Liver (tissue), 9 donors: ENCODE data around the gene DCXR. TPM values are rescaled to one million over a fixed set of nuclear protein-coding genes. Genes with fewer than 3 reads are reported as not detected.

ENCODE experiments used
- DNase-seq: peaks from one replicate; pipeline ENCODE4 v3.0.0-alpha.2; 2017; ENCODE audit warnings: low spot score
- H3K27ac ChIP-seq, 2 donors: one replicate each; pipeline ENCODE4 v1.7.0; 2013; ENCODE audit warnings: inconsistent platforms in 2 of 2, low read length in 2 of 2, control low read depth in 1 of 2, low read depth in 1 of 2, mild to moderate bottlenecking in 1 of 2
- H3K27me3 ChIP-seq, 4 donors: one replicate each; pipeline versions ENCODE4 v1.6.1 to v1.7.0; 2013; ENCODE audit warnings: low read length in 3 of 4, inconsistent platforms in 1 of 4, mild to moderate bottlenecking in 1 of 4, moderate library complexity in 1 of 4; ENCODE audit not compliant: control insufficient read depth in 4 of 4, insufficient read depth in 4 of 4
- H3K36me3 ChIP-seq, 4 donors: one replicate each; pipeline versions ENCODE4 v1.6.1 to v1.7.0; 2013; ENCODE audit warnings: low read length in 3 of 4, mild to moderate bottlenecking in 3 of 4, low read depth in 1 of 4, moderate library complexity in 1 of 4; ENCODE audit not compliant: control insufficient read depth in 4 of 4, insufficient read depth in 3 of 4
- H3K4me1 ChIP-seq, 4 donors: one replicate each; pipeline versions ENCODE4 v1.6.1 to v1.7.0; 2013; ENCODE audit warnings: low read length in 3 of 4, mild to moderate bottlenecking in 3 of 4, moderate library complexity in 1 of 4; ENCODE audit not compliant: control insufficient read depth in 4 of 4, insufficient read depth in 4 of 4
- H3K4me3 ChIP-seq, 3 donors: one replicate each; pipeline versions ENCODE4 v1.6.1 to v1.7.0; 2013; ENCODE audit warnings: low read length in 3 of 3, control low read depth in 1 of 3, low read depth in 1 of 3, mild to moderate bottlenecking in 1 of 3
- H3K9ac ChIP-seq, 2 donors: one replicate each; pipeline ENCODE4 v1.7.0; 2013; ENCODE audit warnings: low read length in 2 of 2, mild to moderate bottlenecking in 2 of 2, moderate library complexity in 2 of 2, control low read depth in 1 of 2, low read depth in 1 of 2
- H3K9me3 ChIP-seq, 4 donors: one replicate each; pipeline versions ENCODE4 v1.6.1 to v1.7.0; 2013; ENCODE audit warnings: low read length in 3 of 4; ENCODE audit not compliant: control insufficient read depth in 4 of 4
- EGR1 ChIP-seq, 2 donors: IDR thresholded peaks; 2 replicates each; pipeline ENCODE4 v1.6.1; 2016 to 2018; ENCODE audit warnings: antibody characterized with exemption in 2 of 2, low read depth in 2 of 2
- FOXA2 ChIP-seq: IDR thresholded peaks from 2 replicates; pipeline ENCODE4 v1.6.1; 2016; ENCODE audit warnings: antibody characterized with exemption
- GABPA ChIP-seq, 2 donors: IDR thresholded peaks in 1 of 2; conservative IDR thresholded peaks in 1 of 2; 2 replicates each; pipeline ENCODE4 v1.6.1; 2016; ENCODE audit warnings: antibody characterized with exemption in 2 of 2, mild to moderate bottlenecking in 1 of 2, moderate library complexity in 1 of 2
- HNF4A ChIP-seq, 2 donors: conservative IDR thresholded peaks; 2 replicates each; pipeline ENCODE4 v1.6.1; 2016; ENCODE audit warnings: antibody characterized with exemption in 2 of 2, mild to moderate bottlenecking in 2 of 2
- HNF4G ChIP-seq: IDR thresholded peaks from 2 replicates; pipeline ENCODE4 v1.6.1; 2016; ENCODE audit warnings: antibody characterized with exemption
- JUND ChIP-seq, 2 donors: IDR thresholded peaks; 2 replicates each; pipeline ENCODE4 v1.6.1; 2016; ENCODE audit warnings: antibody characterized with exemption in 2 of 2
- MAX ChIP-seq: IDR thresholded peaks from 2 replicates; pipeline ENCODE4 v1.6.1; 2016; ENCODE audit warnings: antibody characterized with exemption
- NR2F2 ChIP-seq: IDR thresholded peaks from 2 replicates; pipeline ENCODE4 v1.6.1; 2016; ENCODE audit warnings: antibody characterized with exemption
- RAD21 ChIP-seq, 2 donors: IDR thresholded peaks; 2 replicates each; pipeline ENCODE4 v1.6.1; 2016; ENCODE audit warnings: antibody characterized with exemption in 2 of 2, mild to moderate bottlenecking in 2 of 2
- RXRA ChIP-seq, 2 donors: IDR thresholded peaks; 2 replicates each; pipeline ENCODE4 v1.6.1; 2017 to 2018; ENCODE audit warnings: antibody characterized with exemption in 2 of 2, mild to moderate bottlenecking in 1 of 2
- TAF1 ChIP-seq: conservative IDR thresholded peaks from 2 replicates; pipeline ENCODE4 v1.6.1; 2016; ENCODE audit warnings: antibody characterized with exemption, mild to moderate bottlenecking
- WGBS: extraction: QIAGEN DNeasy Blood & Tissue Kit; methylation state at CpG from one replicate; pipeline ENCODE4 v1.1.7; 2013; 5-methylcytosine and 5-hydroxymethylcytosine counted together
- polyA plus RNA-seq, 2 donors: library from polyadenylated mRNA; stranded (reverse) in 1 of 2; unstranded in 1 of 2; fragments of 200-250 nt in 1 of 2; fragments of >200 nt in 1 of 2; fragmentation: Nextera tagmentation in 1 of 2; extraction: Ambion mirVana in 1 of 2; gene quantifications; one replicate each; pipeline versions ENCODE4 v1.2.1 to v1.2.3, GENCODE V29; 2013 to 2015
- total RNA-seq, 2 donors: library from RNA; depleted of rRNA; stranded (reverse); fragments of >200 nt; gene quantifications; one replicate each; pipeline ENCODE4 v1.2.3, GENCODE V29; 2014
- TF ChIP-seq, protein P1 (sequence below): IDR thresholded peaks from 2 replicates; pipeline ENCODE4 v1.6.1; 2016; ENCODE audit warnings: antibody characterized with exemption
- TF ChIP-seq, protein P2 (sequence below): fragments of 150-350 bp; IDR thresholded peaks from 2 replicates; pipeline ENCODE4 v1.5.1; 2017; ENCODE audit warnings: improper control_type of control experiment, low read depth, low read length; ENCODE audit not compliant: missing input control
- TF ChIP-seq, protein P3 (sequence below): IDR thresholded peaks from 2 replicates; pipeline ENCODE4 v1.6.1; 2016; ENCODE audit warnings: antibody characterized with exemption
- donor health status: healthy.
- donor health status: healthy.
- donor health status: healthy.
- donor health status: healthy.
- donor health status: healthy.

Gene DCXR
- total and polyA plus RNA-seq, 4 donors, result 58.6 to 1,190 (median 585) TPM

GRCh38 chr17:82062984-82063368 is 25.5 kb upstream of the DCXR start (continued):
- TF ChIP-seq MAX (no peak), RAD21 (IDR thresholded peaks at IDR 0.05) (no peak)

DNA sequence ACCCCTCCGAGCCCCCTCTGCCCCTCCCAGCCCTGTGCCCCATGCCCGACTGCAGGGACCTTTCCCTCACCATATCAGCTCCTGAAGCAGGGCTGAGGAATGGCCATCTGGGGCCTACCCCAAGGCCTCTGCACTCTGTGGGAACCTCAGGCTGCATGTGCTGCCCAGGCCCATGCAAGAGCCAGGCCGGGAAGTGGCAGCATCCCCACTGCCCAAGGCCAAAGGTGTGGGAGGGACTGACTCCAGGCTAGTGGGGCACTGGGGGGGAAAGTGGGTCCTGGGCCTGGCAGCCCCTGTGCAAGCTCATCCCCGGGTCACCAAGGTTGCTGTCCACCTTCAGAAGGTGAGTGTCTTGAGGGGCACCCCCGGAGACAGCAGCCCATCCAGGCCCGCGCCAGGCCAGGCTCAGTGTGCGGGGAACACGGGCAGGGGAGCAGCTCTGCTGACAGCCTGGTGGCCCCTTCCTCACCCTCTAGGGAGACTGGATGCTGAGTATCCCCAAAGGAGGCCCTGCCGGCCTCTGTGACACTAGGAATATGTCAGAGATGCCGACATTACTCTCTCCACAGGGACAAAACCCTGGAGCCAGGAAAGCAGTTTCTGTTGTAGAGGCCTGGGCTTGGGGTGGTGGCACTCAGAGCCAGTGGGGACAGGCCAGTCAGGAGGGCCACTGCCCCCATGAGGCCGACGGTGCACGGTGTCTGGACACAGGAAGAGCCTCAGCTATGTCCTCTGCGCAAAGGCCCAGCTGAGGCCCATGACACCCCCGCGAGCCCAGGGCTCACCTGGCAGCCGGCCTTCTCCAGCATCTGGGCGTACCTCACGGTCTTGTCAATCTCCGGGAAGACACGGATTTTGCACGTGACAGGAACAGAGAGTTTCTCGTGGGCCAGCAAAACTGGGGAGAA is 24.8 kb upstream of the DCXR start:
- WGBS, result 83% methylated on average over 24 of the region's 24 CpGs
- Histone ChIP-seq H3K4me3 (no peak overlapping the region), H3K4me1 (peaks cover 8 to 32% (median 24%) of the 10 kb centered on the region in 4 donors), H3K9ac (no peak overlapping the region), H3K9me3 (no peaks in the 10 kb centered on the region), H3K36me3 (peaks cover 6 to 55% (median 20%) of the 10 kb centered on the region in 4 donors), H3K27ac (no peak overlapping the region), H3K27me3 (no peaks in the 10 kb centered on the region)
- DNase-seq, result no peak
- no peak for TF ChIP-seq HNF4A (conservative IDR thresholded peaks at IDR 0.05)
- TF ChIP-seq RAD21 (IDR thresholded peaks at IDR 0.05), result peak in 1 of 2 donors; percentile 11
- TF ChIP-seq, protein P1, sequence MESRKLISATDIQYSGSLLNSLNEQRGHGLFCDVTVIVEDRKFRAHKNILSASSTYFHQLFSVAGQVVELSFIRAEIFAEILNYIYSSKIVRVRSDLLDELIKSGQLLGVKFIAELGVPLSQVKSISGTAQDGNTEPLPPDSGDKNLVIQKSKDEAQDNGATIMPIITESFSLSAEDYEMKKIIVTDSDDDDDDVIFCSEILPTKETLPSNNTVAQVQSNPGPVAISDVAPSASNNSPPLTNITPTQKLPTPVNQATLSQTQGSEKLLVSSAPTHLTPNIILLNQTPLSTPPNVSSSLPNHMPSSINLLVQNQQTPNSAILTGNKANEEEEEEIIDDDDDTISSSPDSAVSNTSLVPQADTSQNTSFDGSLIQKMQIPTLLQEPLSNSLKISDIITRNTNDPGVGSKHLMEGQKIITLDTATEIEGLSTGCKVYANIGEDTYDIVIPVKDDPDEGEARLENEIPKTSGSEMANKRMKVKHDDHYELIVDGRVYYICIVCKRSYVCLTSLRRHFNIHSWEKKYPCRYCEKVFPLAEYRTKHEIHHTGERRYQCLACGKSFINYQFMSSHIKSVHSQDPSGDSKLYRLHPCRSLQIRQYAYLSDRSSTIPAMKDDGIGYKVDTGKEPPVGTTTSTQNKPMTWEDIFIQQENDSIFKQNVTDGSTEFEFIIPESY, result no peak
- TF ChIP-seq FOXA2, result no peak
- TF ChIP-seq, protein P2, sequence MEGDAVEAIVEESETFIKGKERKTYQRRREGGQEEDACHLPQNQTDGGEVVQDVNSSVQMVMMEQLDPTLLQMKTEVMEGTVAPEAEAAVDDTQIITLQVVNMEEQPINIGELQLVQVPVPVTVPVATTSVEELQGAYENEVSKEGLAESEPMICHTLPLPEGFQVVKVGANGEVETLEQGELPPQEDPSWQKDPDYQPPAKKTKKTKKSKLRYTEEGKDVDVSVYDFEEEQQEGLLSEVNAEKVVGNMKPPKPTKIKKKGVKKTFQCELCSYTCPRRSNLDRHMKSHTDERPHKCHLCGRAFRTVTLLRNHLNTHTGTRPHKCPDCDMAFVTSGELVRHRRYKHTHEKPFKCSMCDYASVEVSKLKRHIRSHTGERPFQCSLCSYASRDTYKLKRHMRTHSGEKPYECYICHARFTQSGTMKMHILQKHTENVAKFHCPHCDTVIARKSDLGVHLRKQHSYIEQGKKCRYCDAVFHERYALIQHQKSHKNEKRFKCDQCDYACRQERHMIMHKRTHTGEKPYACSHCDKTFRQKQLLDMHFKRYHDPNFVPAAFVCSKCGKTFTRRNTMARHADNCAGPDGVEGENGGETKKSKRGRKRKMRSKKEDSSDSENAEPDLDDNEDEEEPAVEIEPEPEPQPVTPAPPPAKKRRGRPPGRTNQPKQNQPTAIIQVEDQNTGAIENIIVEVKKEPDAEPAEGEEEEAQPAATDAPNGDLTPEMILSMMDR, result no peak

DNA sequence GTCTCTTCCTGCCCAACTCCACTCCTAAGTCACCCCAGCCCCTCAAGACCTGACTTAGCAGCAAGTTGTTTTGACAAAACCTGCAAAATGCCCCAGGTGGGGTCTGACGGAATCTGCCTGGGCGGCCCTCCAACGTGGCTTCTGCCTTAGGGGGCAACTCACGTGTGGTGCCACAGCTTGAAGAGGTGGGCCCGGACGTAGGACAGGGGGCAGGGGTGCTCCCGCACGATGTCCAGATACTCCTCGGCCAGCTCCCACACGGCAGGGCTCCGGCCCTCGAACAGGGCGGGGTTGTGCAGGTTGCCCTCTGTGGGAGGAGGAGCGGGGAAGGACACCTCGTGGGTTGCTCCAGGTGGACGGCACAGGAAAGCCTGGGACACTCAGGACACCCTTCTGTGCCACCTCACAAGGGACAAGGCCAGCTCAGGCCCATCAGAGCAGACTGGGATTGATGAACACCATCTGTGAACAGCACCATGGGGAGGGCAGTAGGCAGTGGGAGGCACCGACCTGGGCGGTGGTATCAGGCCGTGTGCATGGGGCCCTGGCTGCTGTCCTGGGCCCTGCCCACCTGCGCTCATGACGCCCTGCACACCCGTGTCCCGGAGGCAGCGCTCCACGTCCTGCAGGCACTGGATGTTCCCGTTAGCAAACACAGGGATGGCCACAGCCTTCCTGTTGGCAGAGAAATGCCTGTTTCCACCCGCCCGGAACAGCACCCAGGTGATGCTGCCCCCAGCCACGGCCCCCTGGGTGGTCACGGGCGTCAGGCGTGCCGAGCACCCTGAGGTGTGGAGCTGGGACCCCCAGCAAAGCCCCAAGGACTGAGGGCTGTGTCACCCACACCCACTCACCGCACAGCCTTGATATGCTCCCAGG is 23.8 kb upstream of the DCXR start:
- 88% methylated on average over 34 of the region's 34 CpGs for WGBS
- no peak for DNase-seq
- Histone ChIP-seq H3K27ac (no peak overlapping the region), H3K9ac (no peak overlapping the region), H3K36me3 (peaks cover 6 to 64% (median 24%) of the 10 kb centered on the region in 4 donors), H3K4me3 (no peak overlapping the region), H3K27me3 (no peaks in the 10 kb centered on the region), H3K9me3 (no peaks in the 10 kb centered on the region), H3K4me1 (peaks cover 8 to 32% (median 24%) of the 10 kb centered on the region in 4 donors)
- no peak for TF ChIP-seq JUND (IDR thresholded peaks at IDR 0.05)
- TF ChIP-seq TAF1, result no peak
- TF ChIP-seq FOXA2, result no peak
- TF ChIP-seq HNF4G, result no peak
- no peak for TF ChIP-seq HNF4A (conservative IDR thresholded peaks at IDR 0.05)
- TF ChIP-seq, protein P3, sequence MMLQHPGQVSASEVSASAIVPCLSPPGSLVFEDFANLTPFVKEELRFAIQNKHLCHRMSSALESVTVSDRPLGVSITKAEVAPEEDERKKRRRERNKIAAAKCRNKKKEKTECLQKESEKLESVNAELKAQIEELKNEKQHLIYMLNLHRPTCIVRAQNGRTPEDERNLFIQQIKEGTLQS, result no peak
- TF ChIP-seq GABPA (IDR thresholded peaks at IDR 0.05 in 1 of 2, conservative IDR thresholded peaks at IDR 0.05 in 1 of 2), result no peak
- no peak for TF ChIP-seq RAD21 (IDR thresholded peaks at IDR 0.05)
- TF ChIP-seq, protein P2, result no peak
- no peak for TF ChIP-seq EGR1 (IDR thresholded peaks at IDR 0.05; ENCODE audit: low read depth in 2 of 2)
- no peak for TF ChIP-seq NR2F2
- TF ChIP-seq, protein P1, result no peak
- no peak for TF ChIP-seq RXRA (IDR thresholded peaks at IDR 0.05)
